ENCODE results near the gene IGSF21. TPM values are rescaled to one million over a fixed set of nuclear protein-coding genes. Genes with fewer than 3 reads are reported as not detected.
"Not testable (repeated sequence)": the region's sequence is repeated elsewhere in the genome, so short reads cannot be mapped to it uniquely, and the experiment has no call there.

The IGSF21 gene
- total RNA-seq, 3 donors from 2014 or later (not counting 1 experiment from before 2014, with no cell fraction given), result not detected

GRCh38 chr1:18414872-18415447 is 307.4 kb downstream of the IGSF21 start:
- Mint-ChIP-seq H3K36me3 (no peaks in the 10 kb centered on the region), H3K4me1 (no peaks in the 10 kb centered on the region), H3K27me3 (ENCODE audit: low read depth in 2 of 2) (peaks cover 16 to 18% of the 10 kb centered on the region in 2 donors), H3K9me3 (no peaks in the 10 kb centered on the region), H3K4me3 (no peak overlapping the region), H3K27ac (no peak overlapping the region)
- ATAC-seq (no peak), DNase-seq (no peak)
- intact Hi-C loops (cut with micrococcal nuclease), result no loop called here
- Histone ChIP-seq H3K4me3 (ENCODE audit: low read length) (no peak overlapping the region), H3K36me3 (ENCODE audit: control insufficient read depth, insufficient read depth, low read length) (no peaks in the 10 kb centered on the region), H3K4me1 (ENCODE audit: control insufficient read depth, insufficient read depth, low read length) (no peaks in the 10 kb centered on the region), H3K9me3 (ENCODE audit: control insufficient read depth, insufficient read depth, low read length) (peaks cover 7% of the 10 kb centered on the region), H3K27ac (ENCODE audit: low read length) (no peak overlapping the region), H3K27me3 (ENCODE audit: control insufficient read depth, insufficient read depth, low read length) (no peaks in the 10 kb centered on the region)
- TF ChIP-seq CTCF (IDR thresholded peaks at IDR 0.05), result no peak
- WGBS (ENCODE audit: insufficient coverage), result 89% methylated on average over 2 of the region's 2 CpGs

DNA sequence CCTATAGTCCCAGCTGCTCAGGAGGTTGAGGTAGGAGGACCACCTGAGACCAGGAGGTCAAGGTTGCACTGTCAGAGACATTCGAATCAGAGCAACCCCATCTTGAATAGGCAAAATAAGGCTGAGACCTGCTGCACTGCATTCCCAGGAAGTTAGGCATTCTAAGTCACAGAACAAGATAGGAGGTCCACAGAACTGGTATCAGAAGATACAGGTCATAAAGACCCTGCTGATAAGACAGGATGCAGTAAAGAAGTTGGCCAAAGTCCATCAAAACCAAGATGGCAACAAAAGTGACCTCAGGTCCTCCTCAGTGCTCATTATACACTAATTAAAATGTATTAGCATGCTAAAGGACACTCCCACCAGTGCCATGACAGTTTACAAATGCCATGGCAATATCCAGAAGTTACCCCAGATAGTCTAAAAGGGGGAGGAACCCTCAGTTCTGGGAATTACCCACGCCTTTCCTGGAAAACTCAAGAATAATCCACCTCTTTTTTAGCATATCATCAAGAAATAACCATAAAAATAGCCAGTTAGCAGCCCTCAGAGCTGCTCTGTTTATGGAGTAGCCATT is 307.9 kb downstream of the IGSF21 start:
- no peaks in the 10 kb centered on the region for H3K4me1 Mint-ChIP-seq
- H3K36me3 Mint-ChIP-seq, result no peaks in the 10 kb centered on the region
- Histone ChIP-seq H3K4me1 (ENCODE audit: control insufficient read depth, insufficient read depth, low read length) (no peaks in the 10 kb centered on the region), H3K36me3 (ENCODE audit: control insufficient read depth, insufficient read depth, low read length) (no peaks in the 10 kb centered on the region), H3K27me3 (ENCODE audit: control insufficient read depth, insufficient read depth, low read length) (no peaks in the 10 kb centered on the region), H3K27ac (ENCODE audit: low read length) (no peak overlapping the region), H3K4me3 (ENCODE audit: low read length) (no peak overlapping the region), H3K9me3 (ENCODE audit: control insufficient read depth, insufficient read depth, low read length) (peaks cover 7% of the 10 kb centered on the region)
- ATAC-seq (no peak), DNase-seq (no peak)
- H3K9me3 Mint-ChIP-seq, result no peaks in the 10 kb centered on the region
- TF ChIP-seq CTCF (IDR thresholded peaks at IDR 0.05), result no peak
- H3K27me3 Mint-ChIP-seq (ENCODE audit: low read depth in 2 of 2), result peaks cover 16 to 19% of the 10 kb centered on the region in 2 donors
- no peak overlapping the region for H3K27ac Mint-ChIP-seq
- no peak overlapping the region for H3K4me3 Mint-ChIP-seq
- intact Hi-C loops (cut with micrococcal nuclease), result no loop called here
- WGBS (ENCODE audit: insufficient coverage), result 71% methylated on average over 1 of the region's 2 CpGs

DNA sequence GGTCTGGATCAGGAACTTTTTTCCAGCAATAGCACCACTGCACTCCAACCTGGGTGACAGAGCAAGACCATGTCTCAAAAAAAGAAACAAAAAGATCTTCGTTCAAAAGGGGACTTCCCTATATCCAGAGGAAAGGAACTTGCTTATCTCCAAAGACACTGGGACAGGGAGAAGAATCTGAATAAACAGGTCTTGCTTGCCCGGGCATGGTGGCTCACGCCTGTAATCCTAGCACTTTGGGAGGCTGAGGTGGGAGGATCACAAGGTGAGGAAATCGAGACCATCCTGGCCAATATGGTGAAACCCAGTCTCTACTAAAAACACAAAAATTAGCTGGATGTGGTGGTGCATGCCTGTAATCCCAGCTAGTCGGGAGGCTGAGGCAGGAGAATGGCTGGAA is 308.5 kb downstream of the IGSF21 start:
- H3K9me3 ChIP-seq (ENCODE audit: control insufficient read depth, insufficient read depth, low read length); H3K4me3 ChIP-seq (ENCODE audit: low read length); H3K36me3 ChIP-seq (ENCODE audit: control insufficient read depth, insufficient read depth, low read length); H3K36me3 Mint-ChIP-seq; H3K4me1 Mint-ChIP-seq; H3K4me3 Mint-ChIP-seq; intact Hi-C loops (cut with micrococcal nuclease); H3K27ac Mint-ChIP-seq; H3K27ac ChIP-seq (ENCODE audit: low read length); ATAC-seq; H3K4me1 ChIP-seq (ENCODE audit: control insufficient read depth, insufficient read depth, low read length); H3K9me3 Mint-ChIP-seq; H3K27me3 ChIP-seq (ENCODE audit: control insufficient read depth, insufficient read depth, low read length); DNase-seq: not testable (repeated sequence)
- 72% methylated on average over 3 of the region's 5 CpGs for WGBS (ENCODE audit: insufficient coverage)
- peaks cover 17 to 19% of the 10 kb centered on the region in 2 donors for H3K27me3 Mint-ChIP-seq (ENCODE audit: low read depth in 2 of 2)

GRCh38 chr1:18417316-18418269 is 310.0 kb downstream of the IGSF21 start:
- H3K9me3 Mint-ChIP-seq, result no peaks in the 10 kb centered on the region
- Histone ChIP-seq H3K27ac (ENCODE audit: low read length) (no peak overlapping the region), H3K27me3 (ENCODE audit: control insufficient read depth, insufficient read depth, low read length) (no peaks in the 10 kb centered on the region), H3K4me1 (ENCODE audit: control insufficient read depth, insufficient read depth, low read length) (no peaks in the 10 kb centered on the region), H3K4me3 (ENCODE audit: low read length) (no peak overlapping the region), H3K36me3 (ENCODE audit: control insufficient read depth, insufficient read depth, low read length) (no peaks in the 10 kb centered on the region), H3K9me3 (ENCODE audit: control insufficient read depth, insufficient read depth, low read length) (no peaks in the 10 kb centered on the region)
- no peaks in the 10 kb centered on the region for H3K4me1 Mint-ChIP-seq
- no peak for TF ChIP-seq CTCF (IDR thresholded peaks at IDR 0.05)
- H3K4me3 Mint-ChIP-seq, result no peak overlapping the region
- intact Hi-C loops (cut with micrococcal nuclease), result no loop called here
- H3K27ac Mint-ChIP-seq, result no peak overlapping the region
- no peak for ATAC-seq
- 81% methylated on average over 3 of the region's 3 CpGs for WGBS (ENCODE audit: insufficient coverage)
- DNase-seq, result no peak
- H3K36me3 Mint-ChIP-seq, result no peaks in the 10 kb centered on the region
- H3K27me3 Mint-ChIP-seq (ENCODE audit: low read depth in 2 of 2), result peaks cover 23 to 24% of the 10 kb centered on the region in 2 donors
